ENCODE data around the gene VARS1. TPM values are rescaled to one million over a fixed set of nuclear protein-coding genes. Genes with fewer than 3 reads are reported as not detected.

VARS1 gene
- total and polyA plus RNA-seq, 2 experiments from 2014 or later = 39.1 to 47.6 TPM

- Histone ChIP-seq H3K27me3 (replicated peaks; ENCODE audit: insufficient read depth) (no peaks in the 10 kb centered on the region), H3K4me2 (ENCODE audit: unreplicated experiment) (no peak overlapping the region), H2AFZ (no peak overlapping the region), H3K4me3 (no peak overlapping the region), H4K20me1 (ENCODE audit: insufficient read depth) (no peaks in the 10 kb centered on the region), H3K9me3 (ENCODE audit: low read depth) (no peaks in the 10 kb centered on the region), H3K36me3 (ENCODE audit: low read depth) (no peaks in the 10 kb centered on the region), H3F3A (ENCODE audit: insufficient read depth) (peaks cover 13% of the 10 kb centered on the region), H3K79me2 (ENCODE audit: insufficient read depth) (no peaks in the 10 kb centered on the region), H3K9ac (no peak overlapping the region), H3K27ac (no peak overlapping the region), H3K4me1 (ENCODE audit: insufficient read depth) (peaks cover 10% of the 10 kb centered on the region), H3K9me2 (ENCODE audit: insufficient read depth) (no peaks in the 10 kb centered on the region)
- in situ Hi-C loops (cut with MboI) = no loop called here
- no peak for DNase-seq
- WGBS, 2 experiments (ENCODE audit: low coverage in 1 of 2, low lambda C conversion rate in 2 of 2, missing lambda C conversion rate in 2 of 2) = 94 to 95% methylated on average over 7 of the region's 7 CpGs
- TF ChIP-seq EZH2 (IDR thresholded peaks at IDR 0.05; ENCODE audit: insufficient read depth, poor library complexity, severe bottlenecking) (no peak), EZH2phosphoT487 (IDR thresholded peaks at IDR 0.05; ENCODE audit: insufficient read depth, low read depth) (no peak)
Measured at GRCh38 chr6:31750411-31751022, 45.0 kb downstream of the VARS1 start.

GRCh38 chr6:31749301-31750036 lies 46.1 kb downstream of the VARS1 start:
- no peak overlapping the region for H3K4me3 ChIP-seq
- no peaks in the 10 kb centered on the region for H3K79me2 ChIP-seq (ENCODE audit: insufficient read depth)
- no peaks in the 10 kb centered on the region for H3K27me3 ChIP-seq (replicated peaks; ENCODE audit: insufficient read depth)
- DNase-seq = no peak
- no peak for TF ChIP-seq EZH2 (IDR thresholded peaks at IDR 0.05; ENCODE audit: insufficient read depth, poor library complexity, severe bottlenecking)
- TF ChIP-seq EZH2phosphoT487 (IDR thresholded peaks at IDR 0.05; ENCODE audit: insufficient read depth, low read depth) = no peak
- whole genome bisulfite sequencing, 2 experiments (ENCODE audit: low coverage in 1 of 2, low lambda C conversion rate in 2 of 2, missing lambda C conversion rate in 2 of 2) = 93% methylated on average over 8 of the region's 8 CpGs
- no peak overlapping the region for H3K4me2 ChIP-seq (ENCODE audit: unreplicated experiment)
- no peak overlapping the region for H2AFZ ChIP-seq
- H3K36me3 ChIP-seq (ENCODE audit: low read depth) = no peaks in the 10 kb centered on the region
- H3K9ac ChIP-seq = no peak overlapping the region
- in situ Hi-C loops (cut with MboI) = no loop called here
- peaks cover 13% of the 10 kb centered on the region for H3F3A ChIP-seq (ENCODE audit: insufficient read depth)
- no peak overlapping the region for H3K27ac ChIP-seq
- no peaks in the 10 kb centered on the region for H3K9me3 ChIP-seq (ENCODE audit: low read depth)
- H3K4me1 ChIP-seq (ENCODE audit: insufficient read depth) = peaks cover 10% of the 10 kb centered on the region
- no peaks in the 10 kb centered on the region for H4K20me1 ChIP-seq (ENCODE audit: insufficient read depth)
- no peaks in the 10 kb centered on the region for H3K9me2 ChIP-seq (ENCODE audit: insufficient read depth)

Small RNAs within 50 kb of the gene (small RNA-seq; reads per million reads assigned to genes)
- not detected for gene MSH5-SAPCD1 (ENCODE audit: low read depth, low replicate concordance)
- gene RF00019 (ENCODE audit: low read depth, low replicate concordance) = not detected
- gene RNU6-850P (ENCODE audit: low read depth, low replicate concordance) = not detected
- gene SAPCD1 (ENCODE audit: low read depth, low replicate concordance) = not detected
- gene SNORD48 (ENCODE audit: low read depth, low replicate concordance) = 14.9 reads per million, percentile 87 among the genes with 10 or more reads in this experiment
- gene SNORD52 (ENCODE audit: low read depth, low replicate concordance) = not detected

Other genes with a start within 250 kb of the VARS1 start
Only the 30 nearest of the 42 such genes appear.
- 46.0 and 50.5 TPM in 2 replicates for gene PRRC2A, start 175.0 kb downstream of the VARS1 start, total RNA-seq (2014; rRNA removed; shearing (Covaris generic))
- 42.5 and 47.2 TPM in 2 replicates for gene PRRC2A, start 175.0 kb downstream of the VARS1 start, polyA plus RNA-seq (2016; fragmentation: Nextera tagmentation; extraction: Ambion mirVana)
- 161 and 198 TPM in 2 replicates for gene BAG6, start 143.1 kb downstream of the VARS1 start, total RNA-seq (2014; rRNA removed; shearing (Covaris generic))
- 88.2 and 90.8 TPM in 2 replicates for gene BAG6, start 143.1 kb downstream of the VARS1 start, polyA plus RNA-seq (2016; fragmentation: Nextera tagmentation; extraction: Ambion mirVana)
- 0.76 and 3.3 TPM in 2 replicates for gene APOM, start 139.9 kb downstream of the VARS1 start, total RNA-seq (2014; rRNA removed; shearing (Covaris generic))
- gene APOM, start 139.9 kb downstream of the VARS1 start, polyA plus RNA-seq (2016; fragmentation: Nextera tagmentation; extraction: Ambion mirVana) = 5.6 and 5.9 TPM in 2 replicates
- 20.3 and 28.5 TPM in 2 replicates for gene C6orf47, start 135.0 kb downstream of the VARS1 start, total RNA-seq (2014; rRNA removed; shearing (Covaris generic))
- 19.4 and 19.5 TPM in 2 replicates for gene C6orf47, start 135.0 kb downstream of the VARS1 start, polyA plus RNA-seq (2016; fragmentation: Nextera tagmentation; extraction: Ambion mirVana)
- 10.6 and 11.3 TPM in 2 replicates for gene GPANK1, start 130.8 kb downstream of the VARS1 start, total RNA-seq (2014; rRNA removed; shearing (Covaris generic))
- gene GPANK1, start 130.8 kb downstream of the VARS1 start, polyA plus RNA-seq (2016; fragmentation: Nextera tagmentation; extraction: Ambion mirVana) = 19.3 and 20.0 TPM in 2 replicates
- 186 and 256 TPM in 2 replicates for gene CSNK2B, start 129.7 kb downstream of the VARS1 start, total RNA-seq (2014; rRNA removed; shearing (Covaris generic))
- 224 and 229 TPM in 2 replicates for gene CSNK2B, start 129.7 kb downstream of the VARS1 start, polyA plus RNA-seq (2016; fragmentation: Nextera tagmentation; extraction: Ambion mirVana)
- 2.7 and 7.5 TPM in 2 replicates for gene LY6G5B, start 125.8 kb downstream of the VARS1 start, total RNA-seq (2014; rRNA removed; shearing (Covaris generic))
- gene LY6G5B, start 125.8 kb downstream of the VARS1 start, polyA plus RNA-seq (2016; fragmentation: Nextera tagmentation; extraction: Ambion mirVana) = 3.9 and 5.9 TPM in 2 replicates
- gene LY6G5C, start 114.7 kb downstream of the VARS1 start, total RNA-seq (2014; rRNA removed; shearing (Covaris generic)) = 1.7 TPM in 1 of 2 replicates, not detected in the other
- 5.0 and 5.1 TPM in 2 replicates for gene LY6G5C, start 114.7 kb downstream of the VARS1 start, polyA plus RNA-seq (2016; fragmentation: Nextera tagmentation; extraction: Ambion mirVana)
- 54.0 and 59.9 TPM in 2 replicates for gene ABHD16A, start 92.4 kb downstream of the VARS1 start, total RNA-seq (2014; rRNA removed; shearing (Covaris generic))
- gene ABHD16A, start 92.4 kb downstream of the VARS1 start, polyA plus RNA-seq (2016; fragmentation: Nextera tagmentation; extraction: Ambion mirVana) = 48.0 and 48.5 TPM in 2 replicates
- gene LY6G6F, start 88.9 kb downstream of the VARS1 start, total RNA-seq (2014; rRNA removed; shearing (Covaris generic)) = not detected in 2 replicates
- gene LY6G6F, start 88.9 kb downstream of the VARS1 start, polyA plus RNA-seq (2016; fragmentation: Nextera tagmentation; extraction: Ambion mirVana) = not detected in 2 replicates
- not detected in 2 replicates for gene LY6G6D, start 80.4 kb downstream of the VARS1 start, total RNA-seq (2014; rRNA removed; shearing (Covaris generic))
- gene LY6G6D, start 80.4 kb downstream of the VARS1 start, polyA plus RNA-seq (2016; fragmentation: Nextera tagmentation; extraction: Ambion mirVana) = not detected in 2 replicates
- gene LY6G6C, start 74.0 kb downstream of the VARS1 start, total RNA-seq (2014; rRNA removed; shearing (Covaris generic)) = not detected in 2 replicates
- gene LY6G6C, start 74.0 kb downstream of the VARS1 start, polyA plus RNA-seq (2016; fragmentation: Nextera tagmentation; extraction: Ambion mirVana) = not detected in 2 replicates
- gene MPIG6B, start 72.4 kb downstream of the VARS1 start, total RNA-seq (2014; rRNA removed; shearing (Covaris generic)) = not detected in 2 replicates
- gene MPIG6B, start 72.4 kb downstream of the VARS1 start, polyA plus RNA-seq (2016; fragmentation: Nextera tagmentation; extraction: Ambion mirVana) = not detected in 2 replicates
- 76.6 and 93.3 TPM in 2 replicates for gene DDAH2, start 66.5 kb downstream of the VARS1 start, total RNA-seq (2014; rRNA removed; shearing (Covaris generic))
- 77.7 and 90.2 TPM in 2 replicates for gene DDAH2, start 66.5 kb downstream of the VARS1 start, polyA plus RNA-seq (2016; fragmentation: Nextera tagmentation; extraction: Ambion mirVana)
- 447 and 576 TPM in 2 replicates for gene CLIC1, start 59.2 kb downstream of the VARS1 start, total RNA-seq (2014; rRNA removed; shearing (Covaris generic))
- gene CLIC1, start 59.2 kb downstream of the VARS1 start, polyA plus RNA-seq (2016; fragmentation: Nextera tagmentation; extraction: Ambion mirVana) = 784 and 791 TPM in 2 replicates
- gene MSH5, start 55.7 kb downstream of the VARS1 start, total RNA-seq (2014; rRNA removed; shearing (Covaris generic)) = 4.3 and 7.1 TPM in 2 replicates
- gene MSH5, start 55.7 kb downstream of the VARS1 start, polyA plus RNA-seq (2016; fragmentation: Nextera tagmentation; extraction: Ambion mirVana) = 2.0 and 2.9 TPM in 2 replicates
- gene SAPCD1, start 33.1 kb downstream of the VARS1 start, total RNA-seq (2014; rRNA removed; shearing (Covaris generic)) = 2.5 TPM in 1 of 2 replicates, not detected in the other
- gene SAPCD1, start 33.1 kb downstream of the VARS1 start, polyA plus RNA-seq (2016; fragmentation: Nextera tagmentation; extraction: Ambion mirVana) = 0.85 and 1.3 TPM in 2 replicates
- 0.54 TPM in 1 of 2 replicates, not detected in the other for gene VWA7, start 18.4 kb downstream of the VARS1 start, total RNA-seq (2014; rRNA removed; shearing (Covaris generic))
- gene VWA7, start 18.4 kb downstream of the VARS1 start, polyA plus RNA-seq (2016; fragmentation: Nextera tagmentation; extraction: Ambion mirVana) = 0.37 and 0.56 TPM in 2 replicates
- gene LSM2, start 11.2 kb upstream of the VARS1 start, total RNA-seq (2014; rRNA removed; shearing (Covaris generic)) = 32.5 and 40.3 TPM in 2 replicates
- 48.4 and 52.3 TPM in 2 replicates for gene LSM2, start 11.2 kb upstream of the VARS1 start, polyA plus RNA-seq (2016; fragmentation: Nextera tagmentation; extraction: Ambion mirVana)
- 1.3 and 1.7 TPM in 2 replicates for gene HSPA1L, start 19.5 kb upstream of the VARS1 start, total RNA-seq (2014; rRNA removed; shearing (Covaris generic))
- 0.85 and 0.91 TPM in 2 replicates for gene HSPA1L, start 19.5 kb upstream of the VARS1 start, polyA plus RNA-seq (2016; fragmentation: Nextera tagmentation; extraction: Ambion mirVana)
- gene HSPA1A, start 19.8 kb upstream of the VARS1 start, total RNA-seq (2014; rRNA removed; shearing (Covaris generic)) = 86.1 and 107 TPM in 2 replicates
- gene HSPA1A, start 19.8 kb upstream of the VARS1 start, polyA plus RNA-seq (2016; fragmentation: Nextera tagmentation; extraction: Ambion mirVana) = 67.5 and 76.3 TPM in 2 replicates
- 104 and 124 TPM in 2 replicates for gene HSPA1B, start 32.0 kb upstream of the VARS1 start, total RNA-seq (2014; rRNA removed; shearing (Covaris generic))
- 58.0 and 61.3 TPM in 2 replicates for gene HSPA1B, start 32.0 kb upstream of the VARS1 start, polyA plus RNA-seq (2016; fragmentation: Nextera tagmentation; extraction: Ambion mirVana)
- gene NEU1, start 67.1 kb upstream of the VARS1 start, total RNA-seq (2014; rRNA removed; shearing (Covaris generic)) = 38.3 and 40.2 TPM in 2 replicates
- gene NEU1, start 67.1 kb upstream of the VARS1 start, polyA plus RNA-seq (2016; fragmentation: Nextera tagmentation; extraction: Ambion mirVana) = 27.8 TPM in 2 replicates
- not detected in 2 replicates for gene SLC44A4, start 83.2 kb upstream of the VARS1 start, total RNA-seq (2014; rRNA removed; shearing (Covaris generic))
- not detected in 2 replicates for gene SLC44A4, start 83.2 kb upstream of the VARS1 start, polyA plus RNA-seq (2016; fragmentation: Nextera tagmentation; extraction: Ambion mirVana)
- gene EHMT2, start 101.9 kb upstream of the VARS1 start, total RNA-seq (2014; rRNA removed; shearing (Covaris generic)) = 40.2 and 41.5 TPM in 2 replicates
- 26.5 and 27.5 TPM in 2 replicates for gene EHMT2, start 101.9 kb upstream of the VARS1 start, polyA plus RNA-seq (2016; fragmentation: Nextera tagmentation; extraction: Ambion mirVana)
- 2.0 and 6.1 TPM in 2 replicates for gene ZBTB12, start 106.3 kb upstream of the VARS1 start, total RNA-seq (2014; rRNA removed; shearing (Covaris generic))
- gene ZBTB12, start 106.3 kb upstream of the VARS1 start, polyA plus RNA-seq (2016; fragmentation: Nextera tagmentation; extraction: Ambion mirVana) = not detected in 2 replicates
- 1.3 and 2.1 TPM in 2 replicates for gene C2, start 132.0 kb upstream of the VARS1 start, total RNA-seq (2014; rRNA removed; shearing (Covaris generic))
- 1.4 and 2.3 TPM in 2 replicates for gene C2, start 132.0 kb upstream of the VARS1 start, polyA plus RNA-seq (2016; fragmentation: Nextera tagmentation; extraction: Ambion mirVana)
- gene CFB, start 150.3 kb upstream of the VARS1 start, total RNA-seq (2014; rRNA removed; shearing (Covaris generic)) = 4.4 and 7.3 TPM in 2 replicates
- gene CFB, start 150.3 kb upstream of the VARS1 start, polyA plus RNA-seq (2016; fragmentation: Nextera tagmentation; extraction: Ambion mirVana) = 3.4 and 3.9 TPM in 2 replicates
- gene NELFE, start 163.2 kb upstream of the VARS1 start, total RNA-seq (2014; rRNA removed; shearing (Covaris generic)) = 62.9 and 77.9 TPM in 2 replicates
- gene NELFE, start 163.2 kb upstream of the VARS1 start, polyA plus RNA-seq (2016; fragmentation: Nextera tagmentation; extraction: Ambion mirVana) = 108 and 114 TPM in 2 replicates
- gene SKIC2, start 163.4 kb upstream of the VARS1 start, total RNA-seq (2014; rRNA removed; shearing (Covaris generic)) = 54.9 and 65.4 TPM in 2 replicates
- 46.9 and 47.7 TPM in 2 replicates for gene SKIC2, start 163.4 kb upstream of the VARS1 start, polyA plus RNA-seq (2016; fragmentation: Nextera tagmentation; extraction: Ambion mirVana)